Measurements from ENCODE around the gene NRAP. TPM values are rescaled to one million over a fixed set of nuclear protein-coding genes. Genes with fewer than 3 reads are reported as not detected.

NRAP gene
- polyA plus RNA-seq, 3 donors = not detected

DNA sequence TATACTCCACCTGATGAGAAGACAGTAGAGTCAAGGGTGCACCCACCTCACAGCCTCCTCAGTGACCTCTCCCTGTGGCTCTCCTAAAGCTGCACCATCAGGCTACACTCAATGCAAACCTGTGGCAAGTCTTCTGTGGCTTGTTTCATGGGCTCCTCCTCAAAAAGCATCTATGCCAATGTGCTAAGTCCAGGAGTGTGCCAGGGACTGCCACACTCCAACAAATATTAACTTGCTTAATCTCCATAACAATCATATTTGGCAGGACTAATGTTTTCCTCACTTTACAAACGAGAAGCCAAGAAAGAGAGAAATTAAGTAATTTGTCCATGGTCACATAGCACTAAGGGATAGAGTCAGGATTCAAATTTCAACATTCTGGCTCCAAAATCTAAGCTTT is 11.9 kb downstream of the NRAP start:
- Histone ChIP-seq H3K27ac (ENCODE audit: low read depth in 1 of 2, low read length in 2 of 2) (no peak overlapping the region), H4K20me1 (ENCODE audit: insufficient read depth, low read length) (no peaks in the 10 kb centered on the region), H3K36me3 (replicated peaks in 1 of 2; ENCODE audit: control insufficient read depth in 1 of 2, insufficient read depth in 2 of 2, low read length in 2 of 2) (no peaks in the 10 kb centered on the region), H2AFZ (ENCODE audit: insufficient read depth, low read depth, low read length, poor library complexity, severe bottlenecking) (no peak overlapping the region), H3K9me3 (replicated peaks in 1 of 2; ENCODE audit: control insufficient read depth in 1 of 2, insufficient read depth in 1 of 2, low read length in 2 of 2) (no peaks in the 10 kb centered on the region), H3K79me2 (ENCODE audit: insufficient read depth, low read length) (no peaks in the 10 kb centered on the region), H3K9ac (ENCODE audit: insufficient read depth, low read length, poor library complexity, severe bottlenecking) (no peak overlapping the region), H3K4me2 (replicated peaks; ENCODE audit: extremely low read depth, low read length, poor library complexity, severe bottlenecking) (no peak overlapping the region), H3K4me3 (replicated peaks in 1 of 3; ENCODE audit: low read depth in 2 of 3, low read length in 3 of 3) (no peak overlapping the region), H3K27me3 (ENCODE audit: control insufficient read depth in 2 of 2, insufficient read depth in 2 of 2, low read length in 2 of 2) (no peaks in the 10 kb centered on the region), H3K4me1 (ENCODE audit: control insufficient read depth in 1 of 2, insufficient read depth in 2 of 2, low read length in 2 of 2) (no peaks in the 10 kb centered on the region)
- Mint-ChIP-seq H3K36me3 (no peaks in the 10 kb centered on the region), H3K4me1 (no peaks in the 10 kb centered on the region), H3K27ac (no peak overlapping the region), H3K9me3 (peaks cover 0 to 7% (median 0%) of the 10 kb centered on the region in 7 donors), H3K27me3 (ENCODE audit: low read depth in 3 of 3) (peaks cover 2 to 17% (median 3%) of the 10 kb centered on the region in 3 donors), H3K4me3 (no peak overlapping the region)
- no CpG with 5 or more reads among the region's 1 CpG for WGBS (ENCODE audit: insufficient coverage)
- intact Hi-C loops (cut with micrococcal nuclease) = no loop called here
- TF ChIP-seq, protein P1, sequence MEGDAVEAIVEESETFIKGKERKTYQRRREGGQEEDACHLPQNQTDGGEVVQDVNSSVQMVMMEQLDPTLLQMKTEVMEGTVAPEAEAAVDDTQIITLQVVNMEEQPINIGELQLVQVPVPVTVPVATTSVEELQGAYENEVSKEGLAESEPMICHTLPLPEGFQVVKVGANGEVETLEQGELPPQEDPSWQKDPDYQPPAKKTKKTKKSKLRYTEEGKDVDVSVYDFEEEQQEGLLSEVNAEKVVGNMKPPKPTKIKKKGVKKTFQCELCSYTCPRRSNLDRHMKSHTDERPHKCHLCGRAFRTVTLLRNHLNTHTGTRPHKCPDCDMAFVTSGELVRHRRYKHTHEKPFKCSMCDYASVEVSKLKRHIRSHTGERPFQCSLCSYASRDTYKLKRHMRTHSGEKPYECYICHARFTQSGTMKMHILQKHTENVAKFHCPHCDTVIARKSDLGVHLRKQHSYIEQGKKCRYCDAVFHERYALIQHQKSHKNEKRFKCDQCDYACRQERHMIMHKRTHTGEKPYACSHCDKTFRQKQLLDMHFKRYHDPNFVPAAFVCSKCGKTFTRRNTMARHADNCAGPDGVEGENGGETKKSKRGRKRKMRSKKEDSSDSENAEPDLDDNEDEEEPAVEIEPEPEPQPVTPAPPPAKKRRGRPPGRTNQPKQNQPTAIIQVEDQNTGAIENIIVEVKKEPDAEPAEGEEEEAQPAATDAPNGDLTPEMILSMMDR (IDR thresholded peaks at IDR 0.05) = no peak
- no peak for DNase-seq

DNA sequence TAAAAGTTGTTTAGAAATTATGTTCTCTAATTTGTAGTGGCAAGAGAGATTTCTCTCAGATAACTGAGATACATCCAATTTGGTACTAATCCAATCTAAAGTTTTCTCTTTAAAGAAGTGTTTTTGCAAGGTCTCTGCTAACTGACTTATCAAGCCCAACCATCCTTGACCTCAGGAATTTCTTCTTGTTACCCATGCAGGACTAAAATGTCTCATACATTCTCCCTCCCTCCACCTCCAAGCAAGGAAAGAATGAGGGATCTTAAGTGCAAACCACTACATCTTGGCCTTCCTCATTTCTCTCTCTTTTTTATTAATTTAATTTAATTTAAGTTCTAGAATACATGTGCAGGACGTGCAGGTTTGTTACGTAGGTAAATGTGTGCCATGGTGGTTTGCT is 12.8 kb downstream of the NRAP start:
- no peaks in the 10 kb centered on the region for H4K20me1 ChIP-seq (ENCODE audit: insufficient read depth, low read length)
- no peak for DNase-seq
- peaks cover 1 to 13% (median 2%) of the 10 kb centered on the region in 3 donors for H3K27me3 Mint-ChIP-seq (ENCODE audit: low read depth in 3 of 3)
- H3K36me3 Mint-ChIP-seq = no peaks in the 10 kb centered on the region
- H3K36me3 ChIP-seq (replicated peaks in 1 of 2; ENCODE audit: control insufficient read depth in 1 of 2, insufficient read depth in 2 of 2, low read length in 2 of 2) = no peaks in the 10 kb centered on the region
- WGBS (ENCODE audit: insufficient coverage) = no CpG with 5 or more reads among the region's 2 CpGs
- intact Hi-C loops (cut with micrococcal nuclease) = no loop called here
- H3K4me3 ChIP-seq (replicated peaks in 1 of 3; ENCODE audit: low read depth in 2 of 3, low read length in 3 of 3) = no peak overlapping the region
- peaks cover 0 to 7% (median 0%) of the 10 kb centered on the region in 7 donors for H3K9me3 Mint-ChIP-seq
- H3K4me1 ChIP-seq (ENCODE audit: control insufficient read depth in 1 of 2, insufficient read depth in 2 of 2, low read length in 2 of 2) = no peaks in the 10 kb centered on the region
- H3K79me2 ChIP-seq (ENCODE audit: insufficient read depth, low read length) = no peaks in the 10 kb centered on the region
- no peak overlapping the region for H3K4me2 ChIP-seq (replicated peaks; ENCODE audit: extremely low read depth, low read length, poor library complexity, severe bottlenecking)
- H3K4me3 Mint-ChIP-seq = no peak overlapping the region
- no peaks in the 10 kb centered on the region for H3K27me3 ChIP-seq (ENCODE audit: control insufficient read depth in 2 of 2, insufficient read depth in 2 of 2, low read length in 2 of 2)
- no peak overlapping the region for H3K27ac Mint-ChIP-seq
- H3K9me3 ChIP-seq (replicated peaks in 1 of 2; ENCODE audit: control insufficient read depth in 1 of 2, insufficient read depth in 1 of 2, low read length in 2 of 2) = no peaks in the 10 kb centered on the region
- no peak overlapping the region for H2AFZ ChIP-seq (ENCODE audit: insufficient read depth, low read depth, low read length, poor library complexity, severe bottlenecking)
- TF ChIP-seq, protein P1 (IDR thresholded peaks at IDR 0.05) = no peak
- no peaks in the 10 kb centered on the region for H3K4me1 Mint-ChIP-seq
- H3K9ac ChIP-seq (ENCODE audit: insufficient read depth, low read length, poor library complexity, severe bottlenecking) = no peak overlapping the region
- no peak overlapping the region for H3K27ac ChIP-seq (ENCODE audit: low read depth in 1 of 2, low read length in 2 of 2)
